Prostate gland (tissue), 2 donors: ENCODE measurements around the gene WWOX.

Experiments used
- POLR2A ChIP-seq: fragments of 450-650 bp; IDR thresholded peaks from one replicate; pipeline ENCODE4 v1.6.1; 2016; ENCODE audit warnings: antibody characterized with exemption, mild to moderate bottlenecking
- TF ChIP-seq, protein P1 (sequence below), 4 experiments: fragments of 200-600 bp in 2 of 4; fragments of 450-650 bp in 2 of 4; sonication (generic) in 2 of 4; IDR thresholded peaks; 1 replicate in 3 of 4; 2 replicates in 1 of 4; pipeline ENCODE4 v1.5.1; 2016 to 2019; ENCODE audit warnings: antibody characterized with exemption in 4 of 4, mild to moderate bottlenecking in 2 of 4, moderate library complexity in 2 of 4

GRCh38 chr16:78647491-78647890, 548.0 kb downstream of the WWOX start:
- TF ChIP-seq, protein P1, sequence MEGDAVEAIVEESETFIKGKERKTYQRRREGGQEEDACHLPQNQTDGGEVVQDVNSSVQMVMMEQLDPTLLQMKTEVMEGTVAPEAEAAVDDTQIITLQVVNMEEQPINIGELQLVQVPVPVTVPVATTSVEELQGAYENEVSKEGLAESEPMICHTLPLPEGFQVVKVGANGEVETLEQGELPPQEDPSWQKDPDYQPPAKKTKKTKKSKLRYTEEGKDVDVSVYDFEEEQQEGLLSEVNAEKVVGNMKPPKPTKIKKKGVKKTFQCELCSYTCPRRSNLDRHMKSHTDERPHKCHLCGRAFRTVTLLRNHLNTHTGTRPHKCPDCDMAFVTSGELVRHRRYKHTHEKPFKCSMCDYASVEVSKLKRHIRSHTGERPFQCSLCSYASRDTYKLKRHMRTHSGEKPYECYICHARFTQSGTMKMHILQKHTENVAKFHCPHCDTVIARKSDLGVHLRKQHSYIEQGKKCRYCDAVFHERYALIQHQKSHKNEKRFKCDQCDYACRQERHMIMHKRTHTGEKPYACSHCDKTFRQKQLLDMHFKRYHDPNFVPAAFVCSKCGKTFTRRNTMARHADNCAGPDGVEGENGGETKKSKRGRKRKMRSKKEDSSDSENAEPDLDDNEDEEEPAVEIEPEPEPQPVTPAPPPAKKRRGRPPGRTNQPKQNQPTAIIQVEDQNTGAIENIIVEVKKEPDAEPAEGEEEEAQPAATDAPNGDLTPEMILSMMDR (IDR thresholded peaks at IDR 0.05), result no peak
- no peak for TF ChIP-seq POLR2A
